ENCODE measurements around the gene OTOG. TPM values are rescaled to one million over a fixed set of nuclear protein-coding genes. Genes with fewer than 3 reads are reported as not detected.

Gene OTOG
- total RNA-seq, 1 experiment from 2014 or later, result not detected

DNA sequence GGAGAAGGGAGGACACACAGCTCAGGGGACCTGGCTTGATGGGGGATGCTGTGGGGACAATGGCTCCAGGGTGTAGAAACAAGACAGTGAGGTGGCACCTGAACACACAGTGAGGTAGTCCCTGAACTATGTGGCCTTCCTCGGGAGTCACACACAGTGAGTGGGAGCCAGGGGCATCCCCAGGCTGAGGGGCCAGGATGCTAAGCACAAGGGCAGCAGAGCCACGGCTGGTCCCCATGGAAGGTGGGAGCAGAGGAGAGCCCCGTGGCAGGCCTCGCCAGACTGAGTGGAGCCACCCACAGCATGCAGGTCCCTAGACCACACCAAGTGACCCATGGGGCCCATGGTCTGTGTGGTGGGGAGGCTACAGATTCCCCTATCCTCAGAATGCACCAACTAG, 44.4 kb upstream of the OTOG start:
- CTCF ChIA-PET, result interaction anchor here (0.6 to 13.2 kb wide), 10 partner anchors 9 to 1221 kb away, joined by 3 to 208 read pairs (median 4); no protein-coding TSS in a partner anchor
- no peak for DNase-seq (ENCODE audit: unreplicated experiment)
- Mint-ChIP-seq H3K9me3 (ENCODE audit: unreplicated experiment) (no peaks in the 10 kb centered on the region), H3K27me3 (ENCODE audit: insufficient read depth, unreplicated experiment) (peaks cover 27% of the 10 kb centered on the region), H3K27ac (ENCODE audit: low read depth, unreplicated experiment) (no peak overlapping the region), H3K36me3 (ENCODE audit: insufficient read depth, unreplicated experiment) (no peaks in the 10 kb centered on the region), H3K4me3 (ENCODE audit: unreplicated experiment) (no peak overlapping the region), H3K4me1 (ENCODE audit: insufficient read depth, unreplicated experiment) (no peaks in the 10 kb centered on the region)
- intact Hi-C loops (cut with micrococcal nuclease), result loop anchor here (10.0 kb wide), 1 partner anchor 558 kb away; no protein-coding TSS in a partner anchor
- POLR2A ChIA-PET, result no interaction called here
- no TSS peak for BruUV-seq (replicated peaks)
- TF ChIP-seq CTCF (IDR thresholded peaks at IDR 0.05; ENCODE audit: unreplicated experiment), result no peak

- no peaks in the 10 kb centered on the region for H3K36me3 Mint-ChIP-seq (ENCODE audit: insufficient read depth, unreplicated experiment)
- intact Hi-C loops (cut with micrococcal nuclease), result loop anchor here (1.0 to 10.0 kb wide), 3 partner anchors 120 to 560 kb away; no protein-coding TSS in a partner anchor
- no peak overlapping the region for H3K4me3 Mint-ChIP-seq (ENCODE audit: unreplicated experiment)
- peak; percentile 74 for DNase-seq (ENCODE audit: unreplicated experiment)
- H3K9me3 Mint-ChIP-seq (ENCODE audit: unreplicated experiment), result no peaks in the 10 kb centered on the region
- H3K4me1 Mint-ChIP-seq (ENCODE audit: insufficient read depth, unreplicated experiment), result no peaks in the 10 kb centered on the region
- BruUV-seq (replicated peaks), result no TSS peak
- peaks cover 45% of the 10 kb centered on the region for H3K27me3 Mint-ChIP-seq (ENCODE audit: insufficient read depth, unreplicated experiment)
- no peak overlapping the region for H3K27ac Mint-ChIP-seq (ENCODE audit: low read depth, unreplicated experiment)
- CTCF ChIA-PET, result interaction anchor here (0.5 to 13.2 kb wide), 47 partner anchors 8 to 554 kb away, joined by 3 to 208 read pairs (median 3); partner anchors contain the start of gene KCNJ11
- POLR2A ChIA-PET, result interaction anchor here (0.9 kb wide), 1 partner anchor 121 kb away, joined by 3 read pairs; no protein-coding TSS in a partner anchor
- TF ChIP-seq CTCF (IDR thresholded peaks at IDR 0.05; ENCODE audit: unreplicated experiment), result peak; percentile 89
Measured at GRCh38 chr11:17504330-17505107, 42.5 kb upstream of the OTOG start.

- Mint-ChIP-seq H3K27ac (ENCODE audit: low read depth, unreplicated experiment) (no peak overlapping the region), H3K4me1 (ENCODE audit: insufficient read depth, unreplicated experiment) (peaks cover under 1% of the 10 kb centered on the region), H3K27me3 (ENCODE audit: insufficient read depth, unreplicated experiment) (peaks cover 39% of the 10 kb centered on the region), H3K36me3 (ENCODE audit: insufficient read depth, unreplicated experiment) (no peaks in the 10 kb centered on the region), H3K4me3 (ENCODE audit: unreplicated experiment) (no peak overlapping the region), H3K9me3 (ENCODE audit: unreplicated experiment) (no peaks in the 10 kb centered on the region)
- no peak for TF ChIP-seq CTCF (IDR thresholded peaks at IDR 0.05; ENCODE audit: unreplicated experiment)
- intact Hi-C loops (cut with micrococcal nuclease), result loop anchor here (10.0 kb wide), 1 partner anchor 560 kb away; no protein-coding TSS in a partner anchor
- ChIA-PET POLR2A (interaction anchor here (0.9 kb wide), 1 partner anchor 121 kb away, joined by 3 read pairs; no protein-coding TSS in a partner anchor), CTCF (interaction anchor here (0.6 to 13.2 kb wide), 35 partner anchors 12 to 555 kb away, joined by 3 to 208 read pairs (median 4); partner anchors contain the start of gene KCNJ11)
- no peak for DNase-seq (ENCODE audit: unreplicated experiment)
- no TSS peak for BruUV-seq (replicated peaks)
Measured at GRCh38 chr11:17505146-17505545, 41.9 kb upstream of the OTOG start.

- intact Hi-C loops (cut with micrococcal nuclease), result loop anchor here (10.0 kb wide), 1 partner anchor 562 kb away; no protein-coding TSS in a partner anchor
- CTCF ChIA-PET, result interaction anchor here (0.8 to 13.2 kb wide), 13 partner anchors 12 to 277 kb away, joined by 3 to 208 read pairs (median 6); no protein-coding TSS in a partner anchor
- POLR2A ChIA-PET, result no interaction called here
- no TSS peak for BruUV-seq (replicated peaks)
- H3K9me3 Mint-ChIP-seq (ENCODE audit: unreplicated experiment), result no peaks in the 10 kb centered on the region
- TF ChIP-seq CTCF (IDR thresholded peaks at IDR 0.05; ENCODE audit: unreplicated experiment), result no peak
- H3K36me3 Mint-ChIP-seq (ENCODE audit: insufficient read depth, unreplicated experiment), result no peaks in the 10 kb centered on the region
- peaks cover 5% of the 10 kb centered on the region for H3K4me1 Mint-ChIP-seq (ENCODE audit: insufficient read depth, unreplicated experiment)
- H3K27me3 Mint-ChIP-seq (ENCODE audit: insufficient read depth, unreplicated experiment), result peaks cover 36% of the 10 kb centered on the region
- H3K4me3 Mint-ChIP-seq (ENCODE audit: unreplicated experiment), result no peak overlapping the region
- H3K27ac Mint-ChIP-seq (ENCODE audit: low read depth, unreplicated experiment), result no peak overlapping the region
- no peak for DNase-seq (ENCODE audit: unreplicated experiment)
Measured at GRCh38 chr11:17506314-17506713, 40.7 kb upstream of the OTOG start.

Measured in MCF 10A (cell line).